Vagina (tissue), 2 donors: Measurements from ENCODE around the gene MAP1B.

Experiments used
- POLR2A ChIP-seq, 2 donors: fragments of 450-650 bp; IDR thresholded peaks; one replicate each; pipeline ENCODE4 v1.6.1; 2017; ENCODE audit warnings: antibody characterized with exemption in 2 of 2, mild to moderate bottlenecking in 2 of 2, moderate library complexity in 2 of 2
- POLR2AphosphoS5 ChIP-seq, 2 donors: sonication (generic); formaldehyde crosslinking; IDR thresholded peaks; one replicate each; pipeline ENCODE4 v1.9.0; 2017; ENCODE audit warnings: antibody characterized with exemption in 2 of 2, mild to moderate bottlenecking in 2 of 2, low read depth in 1 of 2; ENCODE audit not compliant: insufficient read depth in 1 of 2
- TF ChIP-seq, protein P1 (sequence below), 3 experiments: fragments of 450-650 bp in 2 of 3; fragments of 200-600 bp in 1 of 3; sonication (generic) in 1 of 3; IDR thresholded peaks; one replicate each; pipeline ENCODE4 v1.5.1; 2017 to 2019; ENCODE audit warnings: antibody characterized with exemption in 3 of 3, mild to moderate bottlenecking in 2 of 3, moderate library complexity in 2 of 3

DNA sequence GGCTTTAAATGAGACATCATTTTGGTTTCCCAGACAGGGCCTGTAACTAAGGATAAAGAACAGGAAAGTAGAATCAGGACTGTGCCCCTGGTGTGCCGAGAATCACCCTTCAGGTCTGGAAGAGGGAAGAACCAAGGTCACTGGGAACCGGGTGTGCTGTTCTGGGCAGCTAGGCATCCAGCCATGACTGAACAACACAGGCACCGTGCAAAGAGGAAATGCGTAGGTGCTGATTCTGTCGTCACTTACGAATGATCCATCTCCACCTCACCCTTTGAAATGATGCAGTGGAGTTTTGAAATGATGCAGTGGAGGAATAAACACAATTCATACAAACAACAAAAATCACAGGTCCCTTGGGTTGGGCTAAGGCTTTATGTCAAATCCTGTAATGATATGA, 64.4 kb downstream of the MAP1B start:
- TF ChIP-seq, protein P1, sequence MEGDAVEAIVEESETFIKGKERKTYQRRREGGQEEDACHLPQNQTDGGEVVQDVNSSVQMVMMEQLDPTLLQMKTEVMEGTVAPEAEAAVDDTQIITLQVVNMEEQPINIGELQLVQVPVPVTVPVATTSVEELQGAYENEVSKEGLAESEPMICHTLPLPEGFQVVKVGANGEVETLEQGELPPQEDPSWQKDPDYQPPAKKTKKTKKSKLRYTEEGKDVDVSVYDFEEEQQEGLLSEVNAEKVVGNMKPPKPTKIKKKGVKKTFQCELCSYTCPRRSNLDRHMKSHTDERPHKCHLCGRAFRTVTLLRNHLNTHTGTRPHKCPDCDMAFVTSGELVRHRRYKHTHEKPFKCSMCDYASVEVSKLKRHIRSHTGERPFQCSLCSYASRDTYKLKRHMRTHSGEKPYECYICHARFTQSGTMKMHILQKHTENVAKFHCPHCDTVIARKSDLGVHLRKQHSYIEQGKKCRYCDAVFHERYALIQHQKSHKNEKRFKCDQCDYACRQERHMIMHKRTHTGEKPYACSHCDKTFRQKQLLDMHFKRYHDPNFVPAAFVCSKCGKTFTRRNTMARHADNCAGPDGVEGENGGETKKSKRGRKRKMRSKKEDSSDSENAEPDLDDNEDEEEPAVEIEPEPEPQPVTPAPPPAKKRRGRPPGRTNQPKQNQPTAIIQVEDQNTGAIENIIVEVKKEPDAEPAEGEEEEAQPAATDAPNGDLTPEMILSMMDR (IDR thresholded peaks at IDR 0.05), result no peak
- no peak for TF ChIP-seq POLR2AphosphoS5 (IDR thresholded peaks at IDR 0.05; ENCODE audit: insufficient read depth in 1 of 2, low read depth in 1 of 2)
- no peak for TF ChIP-seq POLR2A (IDR thresholded peaks at IDR 0.05)
